Neural cell (in vitro differentiated cells): ENCODE results near the gene SDF4.

ENCODE experiments used
- CTCF ChIP-seq: fragments of 450-650 bp; IDR thresholded peaks from 2 replicates; pipeline ENCODE4 v1.5.1; 2014; ENCODE audit warnings: antibody characterized with exemption, mild to moderate bottlenecking, moderate library complexity; ENCODE audit not compliant: poor library complexity, severe bottlenecking
- EP300 ChIP-seq: fragments of 450-650 bp; conservative IDR thresholded peaks from 2 replicates; pipeline ENCODE4 v1.6.1; 2014; ENCODE audit warnings: antibody characterized with exemption, mild to moderate bottlenecking, moderate library complexity; ENCODE audit not compliant: poor library complexity, severe bottlenecking
- EZH2 ChIP-seq: fragments of 200-600, 300-800 bp; shearing (Covaris generic), sonication (generic); IDR thresholded peaks from 2 replicates; pipeline ENCODE4 v1.6.1; 2014; ENCODE audit warnings: antibody characterized with exemption, low read length, borderline replicate concordance, mild to moderate bottlenecking; ENCODE audit not compliant: insufficient read depth, poor library complexity, severe bottlenecking
- POLR2AphosphoS5 ChIP-seq: IDR thresholded peaks from 2 replicates; pipeline ENCODE4 v1.6.1; 2012
- RAD21 ChIP-seq: fragments of 450-650 bp; conservative IDR thresholded peaks from 2 replicates; pipeline ENCODE4 v1.6.1; 2014; ENCODE audit warnings: antibody characterized with exemption, mild to moderate bottlenecking, moderate library complexity
- REST ChIP-seq: IDR thresholded peaks from 2 replicates; pipeline ENCODE4 v1.6.1; 2012; ENCODE audit warnings: borderline replicate concordance
- TAF1 ChIP-seq: IDR thresholded peaks from 2 replicates; pipeline ENCODE4 v1.6.1; 2012; ENCODE audit warnings: low read depth

- TF ChIP-seq CTCF (no peak), EZH2 (no peak), RAD21 (no peak), EP300 (no peak), REST (no peak), TAF1 (no peak), POLR2AphosphoS5 (no peak)
Measured at GRCh38 chr1:1197188-1197500, 34.7 kb downstream of the SDF4 start.
